ENCODE measurements around the gene SHANK1.
A peak's percentile ranks its signal among the peaks of the same experiment; 100 is the strongest.

SHANK1 gene

DNA sequence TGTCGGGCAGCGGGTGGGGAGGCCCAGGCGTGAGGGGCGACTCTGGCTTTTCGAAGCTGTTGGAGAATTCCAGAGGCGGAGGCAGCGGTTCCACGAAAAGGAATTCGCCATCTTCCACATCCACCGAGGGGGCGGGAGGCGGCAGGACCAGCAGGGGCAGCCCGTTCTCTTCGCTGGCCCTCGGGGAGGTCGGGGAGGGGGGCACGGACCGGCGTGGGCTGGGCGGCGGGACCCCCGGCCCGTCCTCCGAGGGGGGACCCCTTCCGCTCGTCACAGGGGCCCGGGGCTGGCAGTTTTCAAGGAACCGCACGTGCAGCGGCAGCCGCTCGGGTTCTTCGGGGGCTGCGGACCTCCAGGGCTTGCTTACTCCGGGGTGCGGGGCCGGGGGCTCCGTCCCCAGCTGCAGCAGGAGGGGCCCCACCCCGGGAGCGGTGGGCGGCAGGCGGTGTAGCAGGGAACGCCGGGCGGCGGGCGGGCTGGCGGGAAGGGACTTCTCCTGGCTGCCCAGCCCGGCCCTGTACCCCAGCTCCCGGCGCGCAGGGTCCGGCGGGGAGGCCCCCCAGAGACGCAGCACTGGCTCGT lies 52.3 kb downstream of the SHANK1 start:
- no peak overlapping the region for H3K27ac ChIP-seq (ENCODE audit: extremely low read depth, low read depth, low read length)
- H3K9me3 ChIP-seq (ENCODE audit: control insufficient read depth, insufficient read depth, low read depth, low read length): no peaks in the 10 kb centered on the region
- no peaks in the 10 kb centered on the region for H3K36me3 ChIP-seq (ENCODE audit: control insufficient read depth in 2 of 2, insufficient read depth in 1 of 2, low read length in 2 of 2)
- H3K4me3 ChIP-seq (ENCODE audit: low read depth, low read length): no peak overlapping the region
- ChIA-PET POLR2A (no interaction called here), CTCF (no interaction called here)
- TF ChIP-seq ZNF223 (tag by site-specific recombination; IDR thresholded peaks at IDR 0.05) (no peak), ZBTB1 (tag by site-specific recombination; IDR thresholded peaks at IDR 0.05) (no peak), ZSCAN30 (tag by site-specific recombination; IDR thresholded peaks at IDR 0.05) (no peak), ZNF623 (tag by site-specific recombination; IDR thresholded peaks at IDR 0.05) (no peak), SP7 (tag by site-specific recombination; IDR thresholded peaks at IDR 0.05) (no peak), ZNF221 (tag by site-specific recombination; IDR thresholded peaks at IDR 0.05; ENCODE audit: borderline replicate concordance) (no peak), ZNF416 (tag by site-specific recombination; IDR thresholded peaks at IDR 0.05) (no peak), REPIN1 (tag by site-specific recombination; IDR thresholded peaks at IDR 0.05; ENCODE audit: low read depth) (no peak), ZNF404 (tag by site-specific recombination; IDR thresholded peaks at IDR 0.05) (no peak), ZNF394 (tag by site-specific recombination; IDR thresholded peaks at IDR 0.05; ENCODE audit: borderline replicate concordance) (no peak), ZEB2 (tag by site-specific recombination; IDR thresholded peaks at IDR 0.05) (no peak), ZIC2 (tag by site-specific recombination; IDR thresholded peaks at IDR 0.05) (no peak), ZNF112 (tag by site-specific recombination; IDR thresholded peaks at IDR 0.05) (no peak), ZNF510 (tag by site-specific recombination; IDR thresholded peaks at IDR 0.05; ENCODE audit: insufficient replicate concordance) (no peak)
- TF ChIP-seq, protein P1, sequence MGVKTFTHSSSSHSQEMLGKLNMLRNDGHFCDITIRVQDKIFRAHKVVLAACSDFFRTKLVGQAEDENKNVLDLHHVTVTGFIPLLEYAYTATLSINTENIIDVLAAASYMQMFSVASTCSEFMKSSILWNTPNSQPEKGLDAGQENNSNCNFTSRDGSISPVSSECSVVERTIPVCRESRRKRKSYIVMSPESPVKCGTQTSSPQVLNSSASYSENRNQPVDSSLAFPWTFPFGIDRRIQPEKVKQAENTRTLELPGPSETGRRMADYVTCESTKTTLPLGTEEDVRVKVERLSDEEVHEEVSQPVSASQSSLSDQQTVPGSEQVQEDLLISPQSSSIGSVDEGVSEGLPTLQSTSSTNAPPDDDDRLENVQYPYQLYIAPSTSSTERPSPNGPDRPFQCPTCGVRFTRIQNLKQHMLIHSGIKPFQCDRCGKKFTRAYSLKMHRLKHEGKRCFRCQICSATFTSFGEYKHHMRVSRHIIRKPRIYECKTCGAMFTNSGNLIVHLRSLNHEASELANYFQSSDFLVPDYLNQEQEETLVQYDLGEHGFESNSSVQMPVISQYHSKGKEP (tag by site-specific recombination; IDR thresholded peaks at IDR 0.05): no peak
- TF ChIP-seq, protein P2, sequence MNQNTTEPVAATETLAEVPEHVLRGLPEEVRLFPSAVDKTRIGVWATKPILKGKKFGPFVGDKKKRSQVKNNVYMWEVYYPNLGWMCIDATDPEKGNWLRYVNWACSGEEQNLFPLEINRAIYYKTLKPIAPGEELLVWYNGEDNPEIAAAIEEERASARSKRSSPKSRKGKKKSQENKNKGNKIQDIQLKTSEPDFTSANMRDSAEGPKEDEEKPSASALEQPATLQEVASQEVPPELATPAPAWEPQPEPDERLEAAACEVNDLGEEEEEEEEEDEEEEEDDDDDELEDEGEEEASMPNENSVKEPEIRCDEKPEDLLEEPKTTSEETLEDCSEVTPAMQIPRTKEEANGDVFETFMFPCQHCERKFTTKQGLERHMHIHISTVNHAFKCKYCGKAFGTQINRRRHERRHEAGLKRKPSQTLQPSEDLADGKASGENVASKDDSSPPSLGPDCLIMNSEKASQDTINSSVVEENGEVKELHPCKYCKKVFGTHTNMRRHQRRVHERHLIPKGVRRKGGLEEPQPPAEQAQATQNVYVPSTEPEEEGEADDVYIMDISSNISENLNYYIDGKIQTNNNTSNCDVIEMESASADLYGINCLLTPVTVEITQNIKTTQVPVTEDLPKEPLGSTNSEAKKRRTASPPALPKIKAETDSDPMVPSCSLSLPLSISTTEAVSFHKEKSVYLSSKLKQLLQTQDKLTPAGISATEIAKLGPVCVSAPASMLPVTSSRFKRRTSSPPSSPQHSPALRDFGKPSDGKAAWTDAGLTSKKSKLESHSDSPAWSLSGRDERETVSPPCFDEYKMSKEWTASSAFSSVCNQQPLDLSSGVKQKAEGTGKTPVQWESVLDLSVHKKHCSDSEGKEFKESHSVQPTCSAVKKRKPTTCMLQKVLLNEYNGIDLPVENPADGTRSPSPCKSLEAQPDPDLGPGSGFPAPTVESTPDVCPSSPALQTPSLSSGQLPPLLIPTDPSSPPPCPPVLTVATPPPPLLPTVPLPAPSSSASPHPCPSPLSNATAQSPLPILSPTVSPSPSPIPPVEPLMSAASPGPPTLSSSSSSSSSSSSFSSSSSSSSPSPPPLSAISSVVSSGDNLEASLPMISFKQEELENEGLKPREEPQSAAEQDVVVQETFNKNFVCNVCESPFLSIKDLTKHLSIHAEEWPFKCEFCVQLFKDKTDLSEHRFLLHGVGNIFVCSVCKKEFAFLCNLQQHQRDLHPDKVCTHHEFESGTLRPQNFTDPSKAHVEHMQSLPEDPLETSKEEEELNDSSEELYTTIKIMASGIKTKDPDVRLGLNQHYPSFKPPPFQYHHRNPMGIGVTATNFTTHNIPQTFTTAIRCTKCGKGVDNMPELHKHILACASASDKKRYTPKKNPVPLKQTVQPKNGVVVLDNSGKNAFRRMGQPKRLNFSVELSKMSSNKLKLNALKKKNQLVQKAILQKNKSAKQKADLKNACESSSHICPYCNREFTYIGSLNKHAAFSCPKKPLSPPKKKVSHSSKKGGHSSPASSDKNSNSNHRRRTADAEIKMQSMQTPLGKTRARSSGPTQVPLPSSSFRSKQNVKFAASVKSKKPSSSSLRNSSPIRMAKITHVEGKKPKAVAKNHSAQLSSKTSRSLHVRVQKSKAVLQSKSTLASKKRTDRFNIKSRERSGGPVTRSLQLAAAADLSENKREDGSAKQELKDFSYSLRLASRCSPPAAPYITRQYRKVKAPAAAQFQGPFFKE (tag by site-specific recombination; IDR thresholded peaks at IDR 0.05; ENCODE audit: borderline replicate concordance): no peak
- H3K4me1 ChIP-seq (ENCODE audit: control insufficient read depth, insufficient read depth, low read length): no peaks in the 10 kb centered on the region

DNA sequence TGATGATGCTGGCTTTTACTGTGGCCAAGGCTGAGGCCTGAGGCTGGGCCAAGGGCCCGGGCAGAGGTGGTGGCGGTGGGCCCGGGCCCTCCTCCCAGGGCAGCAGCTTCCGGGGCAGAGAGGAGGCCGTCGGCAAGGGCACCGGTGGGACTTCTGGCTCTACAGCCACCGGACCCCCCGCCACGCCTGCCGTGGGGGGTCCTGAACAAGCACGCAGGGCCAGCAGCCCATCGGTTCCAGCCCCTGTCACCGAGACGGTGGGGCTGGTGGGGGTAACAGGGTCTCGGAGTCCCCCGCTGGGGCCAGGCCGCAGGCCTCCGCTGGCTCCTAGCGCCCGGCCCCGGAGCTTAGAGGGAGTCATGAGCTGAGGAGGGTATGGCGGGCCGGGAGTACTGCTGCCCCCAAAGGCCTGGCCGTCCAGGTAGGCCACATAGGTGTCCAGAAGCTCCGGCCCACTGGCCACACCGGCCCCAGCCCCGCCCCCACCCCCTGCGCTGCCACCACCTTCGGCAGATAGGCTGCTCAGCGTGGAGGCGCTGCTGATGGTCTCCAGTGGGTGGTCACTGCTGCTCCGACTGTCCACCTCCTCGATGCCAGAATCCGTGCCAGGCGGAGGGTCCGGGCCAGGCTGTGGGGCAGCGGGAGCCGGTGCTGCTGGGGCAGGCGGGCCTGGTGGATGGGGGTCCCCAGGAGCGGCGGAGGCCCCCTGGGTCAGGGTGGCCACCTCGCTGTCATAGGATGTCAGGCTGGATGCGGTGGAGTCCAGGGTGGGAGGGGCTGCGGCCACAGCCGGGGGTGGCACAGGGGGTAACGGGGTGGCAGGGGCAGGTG lies 53.0 kb downstream of the SHANK1 start:
- TF ChIP-seq ZNF302 (tag by site-specific recombination; IDR thresholded peaks at IDR 0.05; ENCODE audit: low read depth) (no peak), YY2 (tag by site-specific recombination; IDR thresholded peaks at IDR 0.05) (no peak), GLIS2 (tag by site-specific recombination; IDR thresholded peaks at IDR 0.05) (0 out of 2 replicates have a peak, but pooled peaks have one; percentile 7)
- Histone ChIP-seq H3K9me3 (ENCODE audit: control insufficient read depth, insufficient read depth, low read depth, low read length) (no peaks in the 10 kb centered on the region), H3K4me1 (ENCODE audit: control insufficient read depth, insufficient read depth, low read length) (no peaks in the 10 kb centered on the region), H3K36me3 (ENCODE audit: control insufficient read depth in 2 of 2, insufficient read depth in 1 of 2, low read length in 2 of 2) (no peaks in the 10 kb centered on the region), H3K4me3 (ENCODE audit: low read depth, low read length) (no peak overlapping the region), H3K27ac (ENCODE audit: extremely low read depth, low read depth, low read length) (no peak overlapping the region)
- ChIA-PET POLR2A (interaction anchor here (0.6 kb wide), 1 partner anchor 111 kb away, joined by 3 read pairs; no protein-coding TSS in a partner anchor), CTCF (no interaction called here)
